VCaP (cell line): ENCODE measurements around the gene AGAP2.

Experiments used
- H3K27ac ChIP-seq: fragments of 450-650 bp; 2 replicates; pipeline ENCODE4 v1.5.1; 2017
- TF ChIP-seq, protein P1 (sequence below): fragments of 450-650 bp; conservative IDR thresholded peaks from 2 replicates; pipeline ENCODE4 v1.5.1; 2017; ENCODE audit warnings: mild to moderate bottlenecking, moderate library complexity

Gene AGAP2

DNA sequence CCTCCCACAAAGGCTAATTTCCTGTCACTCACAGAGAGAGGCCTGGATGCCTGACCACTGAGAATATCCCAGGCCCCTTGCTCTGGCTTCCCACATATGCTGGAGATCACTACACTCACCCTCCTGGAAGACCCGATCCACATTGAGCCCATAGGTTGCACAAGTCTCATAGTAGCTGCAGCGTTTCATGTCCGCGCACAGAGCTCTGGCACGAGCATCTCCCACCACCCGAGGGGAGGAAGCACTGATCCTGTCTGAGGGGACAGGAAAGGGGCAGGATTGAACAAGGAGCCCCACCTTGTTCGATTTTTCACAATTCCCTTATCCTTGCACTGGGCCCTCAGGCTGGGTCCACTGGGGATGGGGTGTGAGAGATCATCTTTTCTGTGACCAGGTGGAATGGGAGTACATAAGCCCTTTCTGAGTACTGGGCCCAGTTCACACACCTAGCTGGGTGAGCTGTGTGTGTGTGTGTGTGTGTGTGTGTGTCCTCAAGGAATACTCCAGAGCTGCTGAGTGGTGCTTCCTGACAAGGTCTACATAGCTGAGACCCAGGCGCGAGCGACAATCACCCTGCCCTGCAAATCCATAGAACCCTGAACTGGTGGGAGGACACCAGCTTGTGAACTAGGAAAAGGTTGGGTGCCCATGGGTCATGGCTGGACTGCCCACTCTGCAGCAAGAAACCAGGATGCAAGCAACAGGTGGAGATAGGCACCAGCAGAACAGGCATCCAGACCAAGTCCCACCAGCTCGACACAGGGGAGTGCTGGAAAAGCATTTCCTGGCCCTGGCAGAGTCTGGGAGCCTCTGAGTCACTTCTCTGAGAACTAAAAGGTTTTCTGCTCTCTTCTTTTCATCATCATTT, 5.6 kb downstream of the AGAP2 start:
- H3K27ac ChIP-seq, result no peak overlapping the region
- TF ChIP-seq, protein P1, sequence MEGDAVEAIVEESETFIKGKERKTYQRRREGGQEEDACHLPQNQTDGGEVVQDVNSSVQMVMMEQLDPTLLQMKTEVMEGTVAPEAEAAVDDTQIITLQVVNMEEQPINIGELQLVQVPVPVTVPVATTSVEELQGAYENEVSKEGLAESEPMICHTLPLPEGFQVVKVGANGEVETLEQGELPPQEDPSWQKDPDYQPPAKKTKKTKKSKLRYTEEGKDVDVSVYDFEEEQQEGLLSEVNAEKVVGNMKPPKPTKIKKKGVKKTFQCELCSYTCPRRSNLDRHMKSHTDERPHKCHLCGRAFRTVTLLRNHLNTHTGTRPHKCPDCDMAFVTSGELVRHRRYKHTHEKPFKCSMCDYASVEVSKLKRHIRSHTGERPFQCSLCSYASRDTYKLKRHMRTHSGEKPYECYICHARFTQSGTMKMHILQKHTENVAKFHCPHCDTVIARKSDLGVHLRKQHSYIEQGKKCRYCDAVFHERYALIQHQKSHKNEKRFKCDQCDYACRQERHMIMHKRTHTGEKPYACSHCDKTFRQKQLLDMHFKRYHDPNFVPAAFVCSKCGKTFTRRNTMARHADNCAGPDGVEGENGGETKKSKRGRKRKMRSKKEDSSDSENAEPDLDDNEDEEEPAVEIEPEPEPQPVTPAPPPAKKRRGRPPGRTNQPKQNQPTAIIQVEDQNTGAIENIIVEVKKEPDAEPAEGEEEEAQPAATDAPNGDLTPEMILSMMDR, result no peak

- no peak overlapping the region for H3K27ac ChIP-seq
- TF ChIP-seq, protein P1, result no peak
Observed at GRCh38 chr12:57732270-57732669, 6.3 kb downstream of the AGAP2 start.

DNA sequence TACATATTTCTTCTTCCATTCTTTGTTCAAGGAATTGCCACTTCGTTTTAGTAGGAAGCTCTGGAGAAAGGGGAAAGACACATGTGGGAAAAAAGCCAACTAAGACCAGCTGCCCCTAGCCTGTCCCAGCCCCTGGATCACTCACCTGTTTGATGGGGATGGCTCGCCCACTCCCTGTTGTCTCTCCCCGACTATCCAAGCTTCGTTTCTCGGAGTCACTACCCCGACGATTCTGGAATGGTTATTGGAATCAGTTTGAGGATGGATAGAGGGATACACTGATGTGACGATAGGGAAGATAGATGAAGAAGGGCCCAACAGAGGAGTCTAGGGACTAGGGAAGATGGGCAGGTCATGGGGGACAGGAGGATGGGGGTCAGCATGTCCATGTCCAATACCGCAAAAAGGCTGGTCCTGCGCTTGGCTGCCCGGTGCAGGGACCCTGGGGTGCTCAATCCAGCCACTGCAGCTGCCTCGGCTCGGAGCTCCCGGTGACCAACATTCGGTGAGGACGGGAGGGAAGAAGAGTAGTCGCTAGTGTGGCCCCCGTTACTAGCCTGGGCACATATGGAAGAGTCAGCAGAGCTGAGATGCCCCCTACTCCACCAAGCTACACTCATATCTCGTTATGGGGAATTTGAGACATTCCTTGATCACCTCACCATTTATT, 7.0 kb downstream of the AGAP2 start:
- TF ChIP-seq, protein P1, result no peak
- no peak overlapping the region for H3K27ac ChIP-seq

DNA sequence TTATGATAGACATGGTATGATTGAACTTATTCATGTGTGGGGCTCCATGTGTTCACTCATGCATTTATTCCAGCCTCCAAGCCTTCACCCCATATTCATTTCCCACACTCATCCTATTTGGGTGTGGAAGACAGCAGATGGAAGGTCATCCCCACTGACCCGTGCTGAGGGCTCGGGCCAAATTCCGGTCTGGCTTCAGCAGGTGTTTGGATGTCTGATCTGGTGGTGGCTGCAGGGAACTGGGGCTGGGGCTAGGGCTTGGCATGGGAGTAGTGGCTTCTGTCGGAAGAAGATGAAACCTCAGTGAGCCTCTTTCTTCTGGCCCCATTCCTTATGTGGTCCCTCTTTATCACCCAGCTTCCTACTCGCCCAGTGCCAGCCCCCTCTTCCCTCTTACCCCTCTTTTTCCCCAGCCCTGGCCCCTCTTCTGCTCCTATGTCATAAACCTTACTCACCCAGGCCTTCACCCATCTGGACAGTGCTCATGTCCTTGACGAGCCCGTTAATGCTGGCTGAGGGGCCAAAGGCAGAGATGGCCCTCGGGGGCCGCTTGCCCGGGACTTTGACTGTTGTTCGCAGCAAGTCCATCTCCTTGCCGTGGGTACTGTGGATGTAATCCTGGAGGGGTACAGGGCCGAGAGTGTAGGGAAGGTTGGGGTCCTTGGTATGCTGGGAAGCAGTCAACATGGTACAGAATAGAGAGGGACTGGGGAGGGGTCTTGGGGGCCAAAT, 8.0 kb downstream of the AGAP2 start:
- TF ChIP-seq, protein P1, result no peak
- no peak overlapping the region for H3K27ac ChIP-seq

DNA sequence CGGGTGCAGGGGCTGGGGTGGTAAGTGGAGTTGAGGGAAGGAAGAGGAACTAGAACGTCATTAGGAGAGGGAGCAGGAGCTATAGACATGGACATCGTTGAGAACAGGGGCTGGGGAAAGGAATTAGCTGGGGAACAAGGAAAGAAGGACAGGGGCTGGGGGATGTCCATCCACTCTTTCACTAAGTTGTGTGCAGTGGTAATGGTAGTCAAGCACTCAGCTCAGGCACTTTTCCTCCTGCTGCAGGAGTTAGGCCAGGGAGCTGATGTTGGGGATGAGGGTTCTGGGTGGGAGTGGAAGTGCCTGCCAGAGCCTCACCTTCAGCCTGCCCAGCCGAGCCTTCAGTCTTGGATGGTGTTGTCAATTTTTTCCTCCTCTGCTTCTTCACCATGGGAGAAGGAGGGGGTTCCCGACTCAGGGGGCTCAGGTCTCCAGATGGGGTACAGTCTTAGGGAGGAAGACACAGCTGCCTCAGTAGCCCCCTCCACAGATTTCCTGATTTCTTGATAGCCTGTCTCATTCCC, 9.2 kb downstream of the AGAP2 start:
- no peak overlapping the region for H3K27ac ChIP-seq
- TF ChIP-seq, protein P1, result no peak

DNA sequence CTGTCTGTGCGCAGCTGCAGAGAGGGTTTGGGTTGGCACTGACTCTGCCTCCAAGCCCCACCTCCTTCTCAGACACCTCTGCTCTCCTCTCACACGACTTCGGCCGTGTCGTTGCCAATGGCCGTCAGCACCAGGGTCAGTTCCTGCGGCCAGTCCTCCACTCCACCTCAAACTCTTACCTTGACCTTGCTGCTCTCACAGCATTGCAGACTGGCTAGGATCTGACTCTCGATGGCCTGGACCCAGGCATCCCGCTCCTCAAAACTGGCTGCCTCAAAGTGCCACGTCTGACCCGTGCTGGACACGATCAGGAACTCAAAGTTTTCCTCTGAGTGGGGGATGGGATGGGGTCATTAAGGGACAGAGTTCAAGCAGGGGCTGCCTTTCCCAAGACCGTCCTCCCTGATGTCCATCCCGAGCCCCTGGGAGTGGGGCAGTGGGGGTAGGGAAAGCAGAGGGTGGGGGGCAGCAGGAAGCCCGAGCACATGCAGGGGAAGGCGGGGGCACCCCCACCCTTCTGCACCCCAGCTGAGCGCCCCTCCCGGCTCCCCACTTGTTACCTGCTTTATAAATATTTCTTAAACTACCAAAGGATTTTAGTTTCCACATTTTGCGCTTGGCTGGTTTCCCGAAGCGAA, 10.7 kb downstream of the AGAP2 start:
- peak overlapping the region; percentile 88 for H3K27ac ChIP-seq
- TF ChIP-seq, protein P1, result no peak
